ENCODE measurements around the gene DNAJC21. TPM values are rescaled to one million over a fixed set of nuclear protein-coding genes. Genes with fewer than 3 reads are reported as not detected.

Gene DNAJC21
- total and polyA plus RNA-seq, 8 donors, result 21.8 to 69.4 (median 31.6) TPM

DNA sequence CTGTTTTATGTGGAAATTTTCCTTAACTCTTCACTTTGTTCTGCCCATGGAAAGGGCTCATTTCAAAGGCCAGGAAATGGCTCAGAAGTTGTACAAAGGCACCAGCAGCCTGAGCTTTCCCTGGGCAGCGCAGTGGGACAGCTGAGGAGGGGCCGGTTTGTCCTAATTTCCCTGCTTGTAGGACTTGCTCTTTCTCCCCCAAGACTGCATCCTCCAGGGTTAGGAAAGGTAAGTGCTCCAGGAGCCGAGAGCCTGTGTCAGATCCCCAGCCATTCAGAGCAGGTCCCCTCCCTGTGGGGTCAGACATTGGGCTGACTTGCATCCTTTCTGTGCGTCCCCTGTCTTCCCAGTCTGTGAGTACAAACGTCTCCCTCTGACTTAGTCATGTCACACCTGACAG, 74.8 kb downstream of the DNAJC21 start:
- intact Hi-C loops (cut with DNase I; ENCODE audit: low total_unique reads), result no loop called here
- Histone ChIP-seq H3K27ac (no peak overlapping the region), H3K4me3 (no peak overlapping the region), H3K9me3 (no peaks in the 10 kb centered on the region), H3K36me3 (no peaks in the 10 kb centered on the region), H3K27me3 (peaks cover 0 to 27% (median 0%) of the 10 kb centered on the region in 3 donors), H3K4me1 (peaks cover 0 to 6% (median 3%) of the 10 kb centered on the region in 4 donors)
- WGBS, 5 donors, result 63 to 70% (median 68%) methylated on average over 5 of the region's 5 CpGs
- DNase-seq, result no peak
- TF ChIP-seq POLR2A (IDR thresholded peaks at IDR 0.05) (no peak), EP300 (IDR thresholded peaks at IDR 0.05) (no peak)
- TF ChIP-seq, protein P1, sequence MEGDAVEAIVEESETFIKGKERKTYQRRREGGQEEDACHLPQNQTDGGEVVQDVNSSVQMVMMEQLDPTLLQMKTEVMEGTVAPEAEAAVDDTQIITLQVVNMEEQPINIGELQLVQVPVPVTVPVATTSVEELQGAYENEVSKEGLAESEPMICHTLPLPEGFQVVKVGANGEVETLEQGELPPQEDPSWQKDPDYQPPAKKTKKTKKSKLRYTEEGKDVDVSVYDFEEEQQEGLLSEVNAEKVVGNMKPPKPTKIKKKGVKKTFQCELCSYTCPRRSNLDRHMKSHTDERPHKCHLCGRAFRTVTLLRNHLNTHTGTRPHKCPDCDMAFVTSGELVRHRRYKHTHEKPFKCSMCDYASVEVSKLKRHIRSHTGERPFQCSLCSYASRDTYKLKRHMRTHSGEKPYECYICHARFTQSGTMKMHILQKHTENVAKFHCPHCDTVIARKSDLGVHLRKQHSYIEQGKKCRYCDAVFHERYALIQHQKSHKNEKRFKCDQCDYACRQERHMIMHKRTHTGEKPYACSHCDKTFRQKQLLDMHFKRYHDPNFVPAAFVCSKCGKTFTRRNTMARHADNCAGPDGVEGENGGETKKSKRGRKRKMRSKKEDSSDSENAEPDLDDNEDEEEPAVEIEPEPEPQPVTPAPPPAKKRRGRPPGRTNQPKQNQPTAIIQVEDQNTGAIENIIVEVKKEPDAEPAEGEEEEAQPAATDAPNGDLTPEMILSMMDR (IDR thresholded peaks at IDR 0.05), result no peak

DNA sequence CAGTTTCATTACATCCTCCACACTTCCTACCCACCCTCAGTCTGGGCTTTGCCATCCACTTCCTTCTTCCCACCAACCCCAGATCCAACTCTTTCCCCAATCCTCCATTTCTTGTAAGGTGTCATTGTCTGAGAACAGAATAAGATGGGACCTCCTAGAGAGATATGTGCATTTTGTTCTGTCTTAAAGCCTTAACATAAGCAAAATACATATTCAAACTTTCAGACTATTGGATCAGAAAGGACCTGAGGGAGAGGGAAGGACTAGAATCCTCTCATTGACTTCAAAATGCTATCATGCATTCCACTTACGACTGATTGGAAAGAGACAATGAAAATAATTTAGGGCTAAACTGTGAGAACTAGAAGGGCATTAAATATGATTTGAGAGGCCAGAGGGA, 75.4 kb downstream of the DNAJC21 start:
- DNase-seq, result no peak
- H3K36me3 ChIP-seq, result no peaks in the 10 kb centered on the region
- TF ChIP-seq, protein P1 (IDR thresholded peaks at IDR 0.05), result no peak
- TF ChIP-seq EP300 (IDR thresholded peaks at IDR 0.05) (no peak), POLR2A (IDR thresholded peaks at IDR 0.05) (no peak)
- intact Hi-C loops (cut with DNase I; ENCODE audit: low total_unique reads), result no loop called here
- no peaks in the 10 kb centered on the region for H3K9me3 ChIP-seq
- WGBS, 5 donors, result 79 to 92% (median 86%) methylated on average over 1 of the region's 1 CpG
- no peak overlapping the region for H3K4me3 ChIP-seq
- H3K4me1 ChIP-seq, result peaks cover 0 to 6% (median 3%) of the 10 kb centered on the region in 4 donors
- no peak overlapping the region for H3K27ac ChIP-seq
- peaks cover 0 to 27% (median 0%) of the 10 kb centered on the region in 3 donors for H3K27me3 ChIP-seq

Other genes with a start within 250 kb of the DNAJC21 start
- gene TTC23L, start 90.4 kb upstream of the DNAJC21 start, total RNA-seq, result 1 to 10 TPM in 1 of 5 donors, under 1 TPM in 1, not detected in 3; 0.89 to 1.5 TPM
- under 1 TPM in 1 of 3 donors, not detected in 2; 0.15 TPM for gene TTC23L, start 90.4 kb upstream of the DNAJC21 start, polyA plus RNA-seq
- gene RAD1, start 14.1 kb upstream of the DNAJC21 start, total RNA-seq, result 10 to 100 TPM in 3 of 5 donors, 1 to 10 TPM in 2; 4.9 to 33.6 (median 15.5) TPM
- gene RAD1, start 14.1 kb upstream of the DNAJC21 start, polyA plus RNA-seq, result 10 to 100 TPM in 2 of 3 donors, 1 to 10 TPM in 1; 8.1 to 15.3 (median 14.9) TPM
- gene BRIX1, start 13.8 kb upstream of the DNAJC21 start, total RNA-seq, result 10 to 100 TPM in 3 of 5 donors, 1 to 10 TPM in 1, not detected in 1; 3.8 to 36.2 (median 15.5) TPM
- gene BRIX1, start 13.8 kb upstream of the DNAJC21 start, polyA plus RNA-seq, result 10 to 100 TPM; 17.1 to 22.5 (median 21.4) TPM
- gene AGXT2, start 118.4 kb downstream of the DNAJC21 start, total RNA-seq, result under 1 TPM in 1 of 5 donors, not detected in 4; 0.73 TPM
- gene AGXT2, start 118.4 kb downstream of the DNAJC21 start, polyA plus RNA-seq, result not detected